GM04503 (cell line): Measurements from ENCODE around the gene STX18.
"Not testable (repeated sequence)": the region's sequence is repeated elsewhere in the genome, so short reads cannot be mapped to it uniquely, and the experiment has no call there.

ENCODE experiments used
- DNase-seq: peaks from one replicate; pipeline ENCODE4 v3.0.0-alpha.2; 2012; ENCODE audit warnings: low read depth

The STX18 gene

GRCh38 chr4:4437798-4438470, 103.9 kb downstream of the STX18 start:
- no peak for DNase-seq

- no peak for DNase-seq
Measured at GRCh38 chr4:4436244-4436823, 105.5 kb downstream of the STX18 start.

- no peak for DNase-seq
Measured at GRCh38 chr4:4433941-4434340, 107.9 kb downstream of the STX18 start.

- DNase-seq: no peak
Measured at GRCh38 chr4:4432341-4433125, 109.3 kb downstream of the STX18 start.

GRCh38 chr4:4430492-4431195, 111.2 kb downstream of the STX18 start:
- DNase-seq: peak; percentile 88

- DNase-seq: no peak
Measured at GRCh38 chr4:4428966-4429875, 112.6 kb downstream of the STX18 start.

- no peak for DNase-seq
Measured at GRCh38 chr4:4427886-4428285, 114.0 kb downstream of the STX18 start.

- no peak for DNase-seq
Measured at GRCh38 chr4:4427121-4427870, 114.6 kb downstream of the STX18 start.

- no peak for DNase-seq
Measured at GRCh38 chr4:4426511-4427120, 115.2 kb downstream of the STX18 start.

GRCh38 chr4:4425696-4426095, 116.2 kb downstream of the STX18 start:
- no peak for DNase-seq

- no peak for DNase-seq
Measured at GRCh38 chr4:4425119-4425690, 116.6 kb downstream of the STX18 start.

GRCh38 chr4:4424499-4425115, 117.2 kb downstream of the STX18 start:
- no peak for DNase-seq

- no peak for DNase-seq
Measured at GRCh38 chr4:4423706-4424498, 117.9 kb downstream of the STX18 start.

- no peak for DNase-seq
Measured at GRCh38 chr4:4422856-4423499, 118.9 kb downstream of the STX18 start.

GRCh38 chr4:4422117-4422516, 119.7 kb downstream of the STX18 start:
- DNase-seq: not testable (repeated sequence)

- no peak for DNase-seq
Measured at GRCh38 chr4:4421356-4421755, 120.5 kb downstream of the STX18 start.

- DNase-seq: no peak
Measured at GRCh38 chr4:4420421-4420820, 121.4 kb downstream of the STX18 start.

- no peak for DNase-seq
Measured at GRCh38 chr4:4419896-4420295, 122.0 kb downstream of the STX18 start.
